RWPE2 (cell line): ENCODE results near the gene CLEC10A.

Experiments
- ATAC-seq: fragments of 200-7000 bp; cut with Tn5 transposase; 3 replicates; pipeline ENCODE4 v1.9.1; 2021; ENCODE audit warnings: low read depth
- DNase-seq: peaks from one replicate; pipeline ENCODE4 v3.0.0-alpha.2; 2020; ENCODE audit warnings: low spot score
- H3K27ac ChIP-seq: fragments of 450-650 bp; 2 replicates; pipeline ENCODE4 v1.5.1; 2017; ENCODE audit warnings: mild to moderate bottlenecking; ENCODE audit not compliant: poor library complexity, severe bottlenecking
- H3K27me3 ChIP-seq: fragments of 250-450 bp; sonication (Bioruptor Pico); 2 replicates; pipeline ENCODE4 v1.5.1; 2021; ENCODE audit warnings: mild to moderate bottlenecking, moderate library complexity; ENCODE audit not compliant: insufficient read depth, poor library complexity, severe bottlenecking
- H3K36me3 ChIP-seq: fragments of 250-450 bp; sonication (Bioruptor Pico); 2 replicates; pipeline ENCODE4 v1.5.1; 2020; ENCODE audit warnings: low read depth, mild to moderate bottlenecking, moderate library complexity
- H3K4me1 ChIP-seq: fragments of 250-450 bp; sonication (Bioruptor Pico); 2 replicates; pipeline ENCODE4 v1.5.1; 2021; ENCODE audit warnings: mild to moderate bottlenecking, moderate library complexity; ENCODE audit not compliant: insufficient read depth, poor library complexity, severe bottlenecking
- H3K4me3 ChIP-seq: fragments of 250-450 bp; sonication (Bioruptor Pico); 2 replicates; pipeline ENCODE4 v1.5.1; 2021; ENCODE audit warnings: mild to moderate bottlenecking, moderate library complexity; ENCODE audit not compliant: severe bottlenecking
- H3K9me3 ChIP-seq: fragments of 250-450 bp; sonication (Bioruptor Pico); 2 replicates; pipeline ENCODE4 v1.5.1; 2021; ENCODE audit warnings: mild to moderate bottlenecking, moderate library complexity; ENCODE audit not compliant: severe bottlenecking
- CTCF ChIP-seq: fragments of 450-650 bp; IDR thresholded peaks from one replicate; pipeline ENCODE4 v1.5.1; 2017; ENCODE audit warnings: mild to moderate bottlenecking, moderate library complexity; ENCODE audit not compliant: poor library complexity, severe bottlenecking

Gene CLEC10A

GRCh38 chr17:7025245-7025644 lies 54.8 kb downstream of the CLEC10A start:
- H3K4me1 ChIP-seq, result no peaks in the 10 kb centered on the region
- ATAC-seq, result no peak
- H3K4me3 ChIP-seq, result no peak overlapping the region
- H3K9me3 ChIP-seq, result no peaks in the 10 kb centered on the region
- H3K27me3 ChIP-seq, result no peaks in the 10 kb centered on the region
- TF ChIP-seq CTCF, result no peak
- H3K36me3 ChIP-seq, result no peaks in the 10 kb centered on the region
- no peak for DNase-seq
- no peak overlapping the region for H3K27ac ChIP-seq
